OCI-LY7 (cell line): ENCODE data around the gene RNASE12.

Experiments
- EZH2phosphoT487 ChIP-seq: fragments of 200-600 bp; sonication (generic); IDR thresholded peaks from 2 replicates; pipeline ENCODE4 v1.6.1; 2018; ENCODE audit warnings: low read depth, borderline replicate concordance, mild to moderate bottlenecking, mixed run types, antibody characterized with exemption, low read length, moderate library complexity, mixed read lengths
- TF ChIP-seq, protein P1 (sequence below): fragments of 200-600 bp; sonication (generic); conservative IDR thresholded peaks from 2 replicates; pipeline ENCODE4 v1.5.1; 2014; ENCODE audit warnings: mild to moderate bottlenecking, antibody characterized with exemption, low read length, moderate library complexity, mixed read lengths

DNA sequence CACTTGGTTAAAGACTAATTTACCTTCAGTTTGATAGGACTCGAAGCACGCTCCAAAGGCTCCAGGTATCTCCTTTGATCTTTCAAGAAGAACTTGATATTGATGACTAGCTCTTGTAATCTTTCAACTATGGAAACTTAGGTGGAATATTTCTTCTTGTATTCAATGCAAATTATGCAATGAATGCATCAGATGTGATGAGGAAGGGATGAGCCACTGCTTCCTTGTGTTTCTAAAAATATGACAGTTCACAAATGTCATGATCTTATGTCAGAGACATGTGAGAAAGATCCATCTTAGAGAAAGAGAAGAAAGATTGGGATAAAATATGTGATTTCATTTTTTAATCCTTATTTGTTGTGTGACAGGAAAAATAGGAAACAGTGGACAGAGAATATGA, 40.2 kb downstream of the RNASE12 start:
- TF ChIP-seq, protein P1, sequence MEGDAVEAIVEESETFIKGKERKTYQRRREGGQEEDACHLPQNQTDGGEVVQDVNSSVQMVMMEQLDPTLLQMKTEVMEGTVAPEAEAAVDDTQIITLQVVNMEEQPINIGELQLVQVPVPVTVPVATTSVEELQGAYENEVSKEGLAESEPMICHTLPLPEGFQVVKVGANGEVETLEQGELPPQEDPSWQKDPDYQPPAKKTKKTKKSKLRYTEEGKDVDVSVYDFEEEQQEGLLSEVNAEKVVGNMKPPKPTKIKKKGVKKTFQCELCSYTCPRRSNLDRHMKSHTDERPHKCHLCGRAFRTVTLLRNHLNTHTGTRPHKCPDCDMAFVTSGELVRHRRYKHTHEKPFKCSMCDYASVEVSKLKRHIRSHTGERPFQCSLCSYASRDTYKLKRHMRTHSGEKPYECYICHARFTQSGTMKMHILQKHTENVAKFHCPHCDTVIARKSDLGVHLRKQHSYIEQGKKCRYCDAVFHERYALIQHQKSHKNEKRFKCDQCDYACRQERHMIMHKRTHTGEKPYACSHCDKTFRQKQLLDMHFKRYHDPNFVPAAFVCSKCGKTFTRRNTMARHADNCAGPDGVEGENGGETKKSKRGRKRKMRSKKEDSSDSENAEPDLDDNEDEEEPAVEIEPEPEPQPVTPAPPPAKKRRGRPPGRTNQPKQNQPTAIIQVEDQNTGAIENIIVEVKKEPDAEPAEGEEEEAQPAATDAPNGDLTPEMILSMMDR: no peak
- no peak for TF ChIP-seq EZH2phosphoT487
